ENCODE measurements around the gene KLHL1.
A peak's percentile ranks its signal among the peaks of the same experiment; 100 is the strongest.

Gene KLHL1

DNA sequence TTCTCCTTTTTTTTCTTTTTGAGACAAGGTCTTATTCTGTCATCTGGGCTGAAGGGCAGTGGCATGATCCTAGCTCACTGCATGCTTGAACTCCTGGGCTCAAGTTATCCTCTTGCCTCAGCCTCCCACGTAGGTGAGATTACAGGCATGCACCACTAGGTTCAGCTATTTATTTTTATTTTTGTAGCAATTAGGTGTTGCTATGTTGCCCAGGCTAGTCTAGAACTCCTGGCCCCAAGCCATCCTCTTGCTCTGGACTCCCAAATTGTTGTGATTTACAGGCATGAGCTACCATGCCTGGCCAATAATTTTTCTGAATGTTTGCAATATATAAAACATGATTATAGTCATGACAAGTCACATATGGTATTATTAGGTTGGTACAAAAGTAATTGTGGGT is 161.7 kb downstream of the KLHL1 start:
- H3K4me1 ChIP-seq (ENCODE audit: control insufficient read depth in 1 of 2, insufficient read depth in 2 of 2, low read length in 2 of 2), result no peaks in the 10 kb centered on the region
- H3K27ac ChIP-seq (ENCODE audit: low read depth, low read length), result no peak overlapping the region
- no peak for DNase-seq
- no peak overlapping the region for H3K4me3 ChIP-seq (ENCODE audit: low read depth, low read length)
- no peak overlapping the region for H3K4ac ChIP-seq (ENCODE audit: low read depth, low read length)
- no peak overlapping the region for H4K91ac ChIP-seq (ENCODE audit: low read depth, low read length)
- H2BK12ac ChIP-seq (ENCODE audit: low read length), result no peak overlapping the region
- H3K36me3 ChIP-seq (ENCODE audit: control insufficient read depth in 1 of 2, insufficient read depth in 2 of 2, low read length in 2 of 2), result no peaks in the 10 kb centered on the region
- no peak overlapping the region for H3K23ac ChIP-seq (ENCODE audit: low read length)
- no peak overlapping the region for H2AFZ ChIP-seq (ENCODE audit: insufficient read depth, low read length, poor library complexity)
- no peak overlapping the region for H4K12ac ChIP-seq (ENCODE audit: low read depth, low read length)
- WGBS (ENCODE audit: extremely low coverage, insufficient coverage, insufficient read length), result no CpG with 5 or more reads among the region's 1 CpG
- H2AK5ac ChIP-seq (ENCODE audit: low read length), result no peak overlapping the region
- no peak overlapping the region for H3K14ac ChIP-seq (ENCODE audit: low read length)
- no peak overlapping the region for H3K9ac ChIP-seq (ENCODE audit: low read length)
- H4K8ac ChIP-seq (ENCODE audit: low read depth, low read length), result no peak overlapping the region
- no peak overlapping the region for H2BK120ac ChIP-seq (ENCODE audit: insufficient read depth, low read length, poor library complexity)
- no peaks in the 10 kb centered on the region for H3K79me1 ChIP-seq (ENCODE audit: low read length)
- H3K27me3 ChIP-seq (ENCODE audit: insufficient read depth, low read length), result no peaks in the 10 kb centered on the region
- H3K18ac ChIP-seq (ENCODE audit: low read length), result no peak overlapping the region
- H3K79me2 ChIP-seq (ENCODE audit: control insufficient read depth, insufficient read depth, low read length, poor library complexity), result no peaks in the 10 kb centered on the region
- no peaks in the 10 kb centered on the region for H3K9me3 ChIP-seq (ENCODE audit: insufficient read depth, low read depth, low read length)
- H2BK5ac ChIP-seq (ENCODE audit: low read depth, low read length, poor library complexity), result no peak overlapping the region
- H3K4me2 ChIP-seq (ENCODE audit: low read length), result no peak overlapping the region

GRCh38 chr13:69935043-69935442 is 173.2 kb downstream of the KLHL1 start:
- Histone ChIP-seq H2BK5ac (ENCODE audit: low read depth, low read length, poor library complexity) (no peak overlapping the region), H2AFZ (ENCODE audit: insufficient read depth, low read length, poor library complexity) (no peak overlapping the region), H3K36me3 (ENCODE audit: control insufficient read depth in 1 of 2, insufficient read depth in 2 of 2, low read length in 2 of 2) (no peaks in the 10 kb centered on the region), H3K27me3 (ENCODE audit: insufficient read depth, low read length) (no peaks in the 10 kb centered on the region), H3K18ac (ENCODE audit: low read length) (no peak overlapping the region), H3K4me2 (ENCODE audit: low read length) (no peak overlapping the region), H4K12ac (ENCODE audit: low read depth, low read length) (no peak overlapping the region), H2AK5ac (ENCODE audit: low read length) (no peak overlapping the region), H3K14ac (ENCODE audit: low read length) (no peak overlapping the region), H3K4me1 (ENCODE audit: control insufficient read depth in 1 of 2, insufficient read depth in 2 of 2, low read length in 2 of 2) (no peaks in the 10 kb centered on the region), H4K8ac (ENCODE audit: low read depth, low read length) (no peak overlapping the region), H4K91ac (ENCODE audit: low read depth, low read length) (no peak overlapping the region), H2BK12ac (ENCODE audit: low read length) (no peak overlapping the region), H3K27ac (ENCODE audit: low read depth, low read length) (no peak overlapping the region), H3K9me3 (ENCODE audit: insufficient read depth, low read depth, low read length) (no peaks in the 10 kb centered on the region), H3K9ac (ENCODE audit: low read length) (no peak overlapping the region), H3K79me2 (ENCODE audit: control insufficient read depth, insufficient read depth, low read length, poor library complexity) (no peaks in the 10 kb centered on the region), H2BK120ac (ENCODE audit: insufficient read depth, low read length, poor library complexity) (no peak overlapping the region), H3K23ac (ENCODE audit: low read length) (no peak overlapping the region), H3K79me1 (ENCODE audit: low read length) (no peaks in the 10 kb centered on the region), H3K4me3 (ENCODE audit: low read depth, low read length) (no peak overlapping the region), H3K4ac (ENCODE audit: low read depth, low read length) (no peak overlapping the region)
- peak in 1 of 2 donors; percentile 11 for DNase-seq
- WGBS (ENCODE audit: extremely low coverage, insufficient coverage, insufficient read length), result no CpG with 5 or more reads among the region's 2 CpGs

DNA sequence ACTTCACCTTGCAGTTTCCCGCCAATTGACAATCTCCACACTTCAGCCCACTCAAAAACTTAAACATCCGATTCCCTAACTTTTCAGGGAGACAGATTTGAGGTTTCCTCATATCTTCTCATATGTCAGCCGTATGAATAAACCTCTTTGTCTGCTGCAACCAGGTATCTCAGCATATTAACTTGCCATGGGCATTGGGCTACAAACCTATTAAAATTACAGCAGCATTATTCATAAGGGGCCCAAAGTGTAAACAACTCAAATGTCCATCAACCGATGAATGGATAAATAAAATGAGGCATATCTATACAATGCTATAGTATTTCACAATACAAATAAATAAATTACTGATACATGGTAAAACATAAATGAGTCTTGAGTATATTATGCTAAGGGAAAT is 180.0 kb downstream of the KLHL1 start:
- H2BK5ac ChIP-seq (ENCODE audit: low read depth, low read length, poor library complexity), result no peak overlapping the region
- DNase-seq, result no peak
- H3K14ac ChIP-seq (ENCODE audit: low read length), result no peak overlapping the region
- H2BK120ac ChIP-seq (ENCODE audit: insufficient read depth, low read length, poor library complexity), result no peak overlapping the region
- no peak overlapping the region for H3K4me3 ChIP-seq (ENCODE audit: low read depth, low read length)
- no peak overlapping the region for H4K12ac ChIP-seq (ENCODE audit: low read depth, low read length)
- H3K9me3 ChIP-seq (ENCODE audit: insufficient read depth, low read depth, low read length), result peaks cover 2% of the 10 kb centered on the region
- no peak overlapping the region for H3K4me2 ChIP-seq (ENCODE audit: low read length)
- H4K91ac ChIP-seq (ENCODE audit: low read depth, low read length), result no peak overlapping the region
- H3K79me2 ChIP-seq (ENCODE audit: control insufficient read depth, insufficient read depth, low read length, poor library complexity), result no peaks in the 10 kb centered on the region
- no peak overlapping the region for H4K8ac ChIP-seq (ENCODE audit: low read depth, low read length)
- H2BK12ac ChIP-seq (ENCODE audit: low read length), result no peak overlapping the region
- H3K36me3 ChIP-seq (ENCODE audit: control insufficient read depth in 1 of 2, insufficient read depth in 2 of 2, low read length in 2 of 2), result no peaks in the 10 kb centered on the region
- H3K27me3 ChIP-seq (ENCODE audit: insufficient read depth, low read length), result no peaks in the 10 kb centered on the region
- H3K18ac ChIP-seq (ENCODE audit: low read length), result no peak overlapping the region
- no peaks in the 10 kb centered on the region for H3K79me1 ChIP-seq (ENCODE audit: low read length)
- no peak overlapping the region for H2AFZ ChIP-seq (ENCODE audit: insufficient read depth, low read length, poor library complexity)
- H3K23ac ChIP-seq (ENCODE audit: low read length), result no peak overlapping the region
- no peak overlapping the region for H2AK5ac ChIP-seq (ENCODE audit: low read length)
- H3K4me1 ChIP-seq (ENCODE audit: control insufficient read depth in 1 of 2, insufficient read depth in 2 of 2, low read length in 2 of 2), result no peaks in the 10 kb centered on the region
- H3K27ac ChIP-seq (ENCODE audit: low read depth, low read length), result no peak overlapping the region
- no CpG with 5 or more reads among the region's 4 CpGs for WGBS (ENCODE audit: extremely low coverage, insufficient coverage, insufficient read length)
- no peak overlapping the region for H3K9ac ChIP-seq (ENCODE audit: low read length)
- no peak overlapping the region for H3K4ac ChIP-seq (ENCODE audit: low read depth, low read length)

DNA sequence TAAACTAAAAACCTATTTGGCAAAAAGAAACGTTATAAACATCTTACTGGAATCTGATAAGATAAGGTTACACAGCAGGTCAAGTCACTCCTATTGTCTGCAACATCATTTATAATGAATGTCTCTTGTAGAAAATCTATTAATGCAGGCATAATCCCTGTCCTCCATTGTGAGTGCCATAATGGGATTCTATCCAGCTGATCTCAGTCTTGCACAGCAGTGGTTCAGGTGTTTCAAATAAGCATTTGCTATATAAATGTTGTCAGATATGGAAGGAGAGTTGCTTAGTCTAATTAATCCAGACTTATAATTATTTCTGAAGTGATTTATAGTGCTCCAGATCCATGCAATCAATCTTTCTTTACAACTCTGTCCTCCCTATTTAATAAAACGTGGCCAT is 187.1 kb downstream of the KLHL1 start:
- peaks cover 2% of the 10 kb centered on the region for H3K9me3 ChIP-seq (ENCODE audit: insufficient read depth, low read depth, low read length)
- no CpG with 5 or more reads among the region's 2 CpGs for whole genome bisulfite sequencing (ENCODE audit: extremely low coverage, insufficient coverage, insufficient read length)
- no peaks in the 10 kb centered on the region for H3K79me1 ChIP-seq (ENCODE audit: low read length)
- H3K27ac ChIP-seq (ENCODE audit: low read depth, low read length), result no peak overlapping the region
- no peak overlapping the region for H2BK12ac ChIP-seq (ENCODE audit: low read length)
- no peak overlapping the region for H3K14ac ChIP-seq (ENCODE audit: low read length)
- H3K9ac ChIP-seq (ENCODE audit: low read length), result no peak overlapping the region
- DNase-seq, result no peak
- H3K4me2 ChIP-seq (ENCODE audit: low read length), result no peak overlapping the region
- H2BK5ac ChIP-seq (ENCODE audit: low read depth, low read length, poor library complexity), result no peak overlapping the region
- H4K91ac ChIP-seq (ENCODE audit: low read depth, low read length), result no peak overlapping the region
- H3K18ac ChIP-seq (ENCODE audit: low read length), result no peak overlapping the region
- no peak overlapping the region for H2AK5ac ChIP-seq (ENCODE audit: low read length)
- no peak overlapping the region for H2AFZ ChIP-seq (ENCODE audit: insufficient read depth, low read length, poor library complexity)
- H3K27me3 ChIP-seq (ENCODE audit: insufficient read depth, low read length), result no peaks in the 10 kb centered on the region
- no peak overlapping the region for H3K4me3 ChIP-seq (ENCODE audit: low read depth, low read length)
- no peak overlapping the region for H3K23ac ChIP-seq (ENCODE audit: low read length)
- H3K4me1 ChIP-seq (ENCODE audit: control insufficient read depth in 1 of 2, insufficient read depth in 2 of 2, low read length in 2 of 2), result no peaks in the 10 kb centered on the region
- H3K4ac ChIP-seq (ENCODE audit: low read depth, low read length), result no peak overlapping the region
- H2BK120ac ChIP-seq (ENCODE audit: insufficient read depth, low read length, poor library complexity), result no peak overlapping the region
- H4K8ac ChIP-seq (ENCODE audit: low read depth, low read length), result no peak overlapping the region
- no peaks in the 10 kb centered on the region for H3K79me2 ChIP-seq (ENCODE audit: control insufficient read depth, insufficient read depth, low read length, poor library complexity)
- no peak overlapping the region for H4K12ac ChIP-seq (ENCODE audit: low read depth, low read length)
- H3K36me3 ChIP-seq (ENCODE audit: control insufficient read depth in 1 of 2, insufficient read depth in 2 of 2, low read length in 2 of 2), result no peaks in the 10 kb centered on the region

Measured in trophoblast cell (in vitro differentiated cells and primary cell).